HepG2 (cell line): ENCODE measurements around the gene HIF1AN. TPM values are rescaled to one million over a fixed set of nuclear protein-coding genes. Genes with fewer than 3 reads are reported as not detected.

Experiments
- ATF1 ChIP-seq: IDR thresholded peaks from 2 replicates; pipeline ENCODE4 v1.6.1; 2016; ENCODE audit warnings: mild to moderate bottlenecking, control low read depth
- ATF7-NPFF ChIP-seq: sonication (generic); formaldehyde crosslinking; IDR thresholded peaks from 2 replicates; pipeline ENCODE4 v1.8.1; 2023; ENCODE audit warnings: mild to moderate bottlenecking, low read depth, missing genetic modification reagents, moderate library complexity
- CTCF ChIP-seq: sonication (generic); formaldehyde crosslinking; IDR thresholded peaks from 2 replicates; pipeline ENCODE4 v1.5.0; 2020; ENCODE audit warnings: mild to moderate bottlenecking, missing genetic modification reagents, moderate library complexity
- ETV5 ChIP-seq: IDR thresholded peaks from 2 replicates; pipeline ENCODE4 v1.6.1; 2018; ENCODE audit warnings: missing biosample characterization, missing genetic modification reagents, inconsistent platforms, borderline replicate concordance
- FOSL2 ChIP-seq: sonication (generic); formaldehyde crosslinking; IDR thresholded peaks from 2 replicates; pipeline ENCODE4 v1.4.0; 2020; ENCODE audit warnings: missing genetic modification reagents
- GATAD1 ChIP-seq: IDR thresholded peaks from 2 replicates; pipeline ENCODE4 v1.6.1; 2016; ENCODE audit warnings: missing genetic modification reagents, missing compliant biosample characterization
- KDM5B ChIP-seq: sonication (generic); formaldehyde crosslinking; IDR thresholded peaks from 2 replicates; pipeline ENCODE4 v1.4.0; 2020; ENCODE audit warnings: missing genetic modification reagents, mild to moderate bottlenecking, borderline replicate concordance
- KLF6 ChIP-seq: IDR thresholded peaks from 2 replicates; pipeline ENCODE4 v1.8.0; 2016; ENCODE audit warnings: missing biosample characterization, missing genetic modification reagents
- MTA1 ChIP-seq: sonication (generic); formaldehyde crosslinking; IDR thresholded peaks from 2 replicates; pipeline ENCODE4 v1.4.0; 2020; ENCODE audit warnings: missing genetic modification reagents, mild to moderate bottlenecking, borderline replicate concordance
- PCBP2 ChIP-seq: fragments of 200-400 bp; formaldehyde crosslinking; optimal IDR thresholded peaks from 2 replicates; pipeline ENCODE3; 2018; ENCODE audit warnings: low read length, low read depth; ENCODE audit not compliant: poor library complexity, severe bottlenecking
- SALL1 ChIP-seq: sonication (generic); formaldehyde crosslinking; IDR thresholded peaks from 2 replicates; pipeline ENCODE4 v1.8.0; 2022; ENCODE audit warnings: mild to moderate bottlenecking, missing genetic modification reagents
- SP1 ChIP-seq, 2 experiments: fragments of 450-650 bp in 1 of 2; sonication (generic) in 1 of 2; formaldehyde crosslinking in 1 of 2; IDR thresholded peaks; 2 replicates each; pipeline versions ENCODE4 v1.4.0 to v1.6.1; 2016 to 2020; ENCODE audit warnings: missing genetic modification reagents in 1 of 2
- SP5 ChIP-seq: IDR thresholded peaks from 2 replicates; pipeline ENCODE4 v1.6.1; 2016; ENCODE audit warnings: low read depth, borderline replicate concordance
- SRSF9 ChIP-seq: fragments of 200-400 bp; formaldehyde crosslinking; IDR thresholded peaks from 2 replicates; pipeline ENCODE4 v1.6.1; 2018; ENCODE audit warnings: borderline replicate concordance, mild to moderate bottlenecking, low read depth, low read length; ENCODE audit not compliant: insufficient read depth, poor library complexity, severe bottlenecking
- TARDBP ChIP-seq: sonication (generic); formaldehyde crosslinking; IDR thresholded peaks from 2 replicates; pipeline ENCODE4 v1.8.0; 2022; ENCODE audit warnings: mild to moderate bottlenecking, missing genetic modification reagents
- TCF7 ChIP-seq: sonication (generic); IDR thresholded peaks from 2 replicates; pipeline ENCODE4 v1.6.1; 2016; ENCODE audit warnings: antibody characterized with exemption, low read depth
- XBP1 ChIP-seq: sonication (generic); formaldehyde crosslinking; IDR thresholded peaks from 2 replicates; pipeline ENCODE4 v1.5.0; 2020; ENCODE audit warnings: missing genetic modification reagents
- XRCC5 ChIP-seq: fragments of 200-400 bp; formaldehyde crosslinking; optimal IDR thresholded peaks from 2 replicates; pipeline ENCODE3; 2017; ENCODE audit warnings: mild to moderate bottlenecking, low read length
- ZMYM4 ChIP-seq: sonication (generic); formaldehyde crosslinking; IDR thresholded peaks from 2 replicates; pipeline ENCODE4 v1.8.1; 2023; ENCODE audit warnings: mild to moderate bottlenecking, missing genetic modification reagents
- ZNF10 ChIP-seq: sonication (generic); formaldehyde crosslinking; IDR thresholded peaks from 2 replicates; pipeline ENCODE4 v1.4.0; 2020; ENCODE audit warnings: mild to moderate bottlenecking, low read depth, missing genetic modification reagents, borderline replicate concordance
- ZNF138 ChIP-seq: sonication (generic); formaldehyde crosslinking; IDR thresholded peaks from 2 replicates; pipeline ENCODE4 v1.5.0; 2020; ENCODE audit warnings: mild to moderate bottlenecking, low read depth, missing genetic modification reagents
- ZNF431 ChIP-seq: sonication (generic); formaldehyde crosslinking; IDR thresholded peaks from 2 replicates; pipeline ENCODE4 v1.9.0; 2022; ENCODE audit warnings: missing genetic modification reagents, low read depth, mild to moderate bottlenecking, borderline replicate concordance
- ZNF569 ChIP-seq: sonication (generic); formaldehyde crosslinking; IDR thresholded peaks from 2 replicates; pipeline ENCODE4 v1.5.0; 2020; ENCODE audit warnings: mild to moderate bottlenecking, missing genetic modification reagents, moderate library complexity, borderline replicate concordance
- ZNF614 ChIP-seq: IDR thresholded peaks from 2 replicates; pipeline ENCODE4 v1.6.1; 2018; ENCODE audit warnings: missing biosample characterization, missing genetic modification reagents, inconsistent platforms, borderline replicate concordance
- ZNF777 ChIP-seq: sonication (generic); formaldehyde crosslinking; IDR thresholded peaks from 2 replicates; pipeline ENCODE4 v1.4.0; 2020; ENCODE audit warnings: missing genetic modification reagents
- ZNF792 ChIP-seq: IDR thresholded peaks from 2 replicates; pipeline ENCODE4 v1.6.1; 2016
- ZNF883 ChIP-seq: sonication (generic); formaldehyde crosslinking; IDR thresholded peaks from 2 replicates; pipeline ENCODE4 v1.5.1; 2020; ENCODE audit warnings: mild to moderate bottlenecking, missing genetic modification reagents; ENCODE audit errors: not compliant biosample characterization
- polyA plus RNA-seq, 8 experiments: library from polyadenylated mRNA; depleted of rRNA in 3 of 8; stranded (reverse) in 7 of 8; unstranded in 1 of 8; fragments of >200 nt; fragmentation: Illumina TruSeq in 4 of 8; extraction: Trizol in 4 of 8; gene quantifications; 2 replicates each; pipeline versions ENCODE4 v1.2.1 to v1.2.3, GENCODE V29; 2011 to 2016; ENCODE audit warnings: low read depth in 4 of 8, missing spikeins in 1 of 8, mixed read lengths in 1 of 8; ENCODE audit not compliant: insufficient read depth in 1 of 8
- total RNA-seq, 5 experiments: library from RNA; depleted of rRNA; stranded (reverse); fragments of >200 nt; fragmentation: Illumina TruSeq; extraction: Trizol; gene quantifications; 2 replicates each; pipeline ENCODE4 v1.2.3, GENCODE V29; 2016; ENCODE audit warnings: low read depth in 1 of 5
- TF ChIP-seq, protein P1 (sequence below): sonication (generic); formaldehyde crosslinking; IDR thresholded peaks from 2 replicates; pipeline ENCODE4 v1.9.0; 2021; ENCODE audit warnings: missing genetic modification reagents, borderline replicate concordance

The HIF1AN gene
- total and polyA plus RNA-seq, 2 of the 13 experiments (the other 11 are each of a cell fraction or from before 2014, with no cell fraction given) = 8.6 to 10.7 TPM

GRCh38 chr10:100535715-100536353, at the start of gene HIF1AN (continued):
- TF ChIP-seq CTCF (peak; percentile 94), GATAD1 (CRISPR knock-in tag) (peak; percentile 94), ZMYM4 (CRISPR knock-in tag) (peak; percentile 98), XRCC5 (peak; percentile 97), KLF6 (CRISPR knock-in tag) (peak; percentile 44; the same call in 1 of the 2 replicates), TCF7 (no peak), PCBP2 (no peak), ZNF777 (CRISPR knock-in tag) (no peak), ZNF10 (CRISPR knock-in tag) (no peak), SP1 (IDR thresholded peaks at IDR 0.05) (no peak), SP1 (CRISPR knock-in tag; IDR thresholded peaks at IDR 0.05) (no peak; the same call in 1 of the 2 replicates), ZNF569 (CRISPR knock-in tag) (no peak), ZNF614 (CRISPR knock-in tag) (peak; percentile 76; the same call in 1 of the 2 replicates), ZNF883 (no peak), ETV5 (peak; percentile 90), SP5 (peak; percentile 55; the same call in 1 of the 2 replicates), SALL1 (CRISPR knock-in tag) (peak; percentile 79), MTA1 (CRISPR knock-in tag) (no peak), KDM5B (CRISPR knock-in tag) (peak; percentile 63; the same call in 1 of the 2 replicates), XBP1 (CRISPR knock-in tag) (no peak), ATF1 (CRISPR knock-in tag) (peak; percentile 57), SRSF9 (no peak), ZNF431 (CRISPR knock-in tag) (no peak), FOSL2 (CRISPR knock-in tag) (peak; percentile 54), TARDBP (CRISPR knock-in tag) (peak; percentile 71; the same call in 1 of the 2 replicates), ATF7-NPFF (CRISPR knock-in tag) (no peak), ZNF138 (no peak), ZNF792 (CRISPR knock-in tag) (0 out of 2 replicates have a peak, but pooled peaks have one; percentile 18)
- TF ChIP-seq, protein P1, sequence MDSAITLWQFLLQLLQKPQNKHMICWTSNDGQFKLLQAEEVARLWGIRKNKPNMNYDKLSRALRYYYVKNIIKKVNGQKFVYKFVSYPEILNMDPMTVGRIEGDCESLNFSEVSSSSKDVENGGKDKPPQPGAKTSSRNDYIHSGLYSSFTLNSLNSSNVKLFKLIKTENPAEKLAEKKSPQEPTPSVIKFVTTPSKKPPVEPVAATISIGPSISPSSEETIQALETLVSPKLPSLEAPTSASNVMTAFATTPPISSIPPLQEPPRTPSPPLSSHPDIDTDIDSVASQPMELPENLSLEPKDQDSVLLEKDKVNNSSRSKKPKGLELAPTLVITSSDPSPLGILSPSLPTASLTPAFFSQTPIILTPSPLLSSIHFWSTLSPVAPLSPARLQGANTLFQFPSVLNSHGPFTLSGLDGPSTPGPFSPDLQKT = no peak
